Upper lobe of left lung (tissue), 4 donors: Measurements from ENCODE around the gene AGMO.

Source experiments
- POLR2A ChIP-seq, 4 donors: fragments of 450-650 bp; IDR thresholded peaks; one replicate each; pipeline ENCODE4 v1.5.1; 2016 to 2017; ENCODE audit warnings: antibody characterized with exemption in 4 of 4, mild to moderate bottlenecking in 2 of 4
- POLR2AphosphoS5 ChIP-seq, 2 donors: sonication (generic); formaldehyde crosslinking; IDR thresholded peaks; one replicate each; pipeline ENCODE4 v1.5.1; 2017; ENCODE audit warnings: antibody characterized with exemption in 2 of 2
- TF ChIP-seq, protein P1 (sequence below), 6 experiments: fragments of 450-650 bp in 4 of 6; fragments of 200-600 bp in 2 of 6; sonication (generic) in 2 of 6; IDR thresholded peaks; one replicate each; pipeline ENCODE4 v1.5.1; 2016 to 2019; ENCODE audit warnings: antibody characterized with exemption in 6 of 6

DNA sequence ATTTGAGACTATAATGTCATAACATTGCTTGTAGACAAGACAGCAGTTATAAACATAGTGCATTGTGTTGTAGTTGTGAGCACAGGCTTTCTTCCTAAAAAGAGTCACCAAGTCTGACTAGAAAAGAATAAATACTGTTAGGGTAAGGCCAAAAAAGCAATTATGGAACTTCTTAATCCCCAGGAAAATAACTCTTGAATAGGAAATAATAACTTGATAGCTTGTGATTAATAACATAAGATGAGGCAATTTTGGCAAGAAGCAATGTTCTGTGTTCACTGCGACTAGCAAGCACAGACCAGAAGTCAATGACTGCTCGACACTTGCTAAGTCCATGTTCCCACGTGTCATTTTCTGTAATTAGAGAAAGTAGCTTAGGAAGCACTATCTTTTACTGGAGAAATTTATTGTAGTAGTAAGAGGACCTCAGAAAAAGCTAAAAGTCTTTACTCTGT is 97.1 kb downstream of the AGMO start:
- TF ChIP-seq, protein P1, sequence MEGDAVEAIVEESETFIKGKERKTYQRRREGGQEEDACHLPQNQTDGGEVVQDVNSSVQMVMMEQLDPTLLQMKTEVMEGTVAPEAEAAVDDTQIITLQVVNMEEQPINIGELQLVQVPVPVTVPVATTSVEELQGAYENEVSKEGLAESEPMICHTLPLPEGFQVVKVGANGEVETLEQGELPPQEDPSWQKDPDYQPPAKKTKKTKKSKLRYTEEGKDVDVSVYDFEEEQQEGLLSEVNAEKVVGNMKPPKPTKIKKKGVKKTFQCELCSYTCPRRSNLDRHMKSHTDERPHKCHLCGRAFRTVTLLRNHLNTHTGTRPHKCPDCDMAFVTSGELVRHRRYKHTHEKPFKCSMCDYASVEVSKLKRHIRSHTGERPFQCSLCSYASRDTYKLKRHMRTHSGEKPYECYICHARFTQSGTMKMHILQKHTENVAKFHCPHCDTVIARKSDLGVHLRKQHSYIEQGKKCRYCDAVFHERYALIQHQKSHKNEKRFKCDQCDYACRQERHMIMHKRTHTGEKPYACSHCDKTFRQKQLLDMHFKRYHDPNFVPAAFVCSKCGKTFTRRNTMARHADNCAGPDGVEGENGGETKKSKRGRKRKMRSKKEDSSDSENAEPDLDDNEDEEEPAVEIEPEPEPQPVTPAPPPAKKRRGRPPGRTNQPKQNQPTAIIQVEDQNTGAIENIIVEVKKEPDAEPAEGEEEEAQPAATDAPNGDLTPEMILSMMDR (IDR thresholded peaks at IDR 0.05): no peak
- no peak for TF ChIP-seq POLR2AphosphoS5 (IDR thresholded peaks at IDR 0.05)
- TF ChIP-seq POLR2A (IDR thresholded peaks at IDR 0.05): no peak
